Stimulated activated CD4-positive, alpha-beta T cell treated with anti-CD3 and anti-CD28 coated beads, Interleukin-12 subunit alpha, Interleukin-12 subunit beta, amount 100 ng/mL, for 4 hours (primary cell): Measurements from ENCODE around the gene CYP2W1.
"Not testable (repeated sequence)": the region's sequence is repeated elsewhere in the genome, so short reads cannot be mapped to it uniquely, and the experiment has no call there.

ENCODE experiments used
- DNase-seq: peaks from one replicate; pipeline ENCODE4 v3.0.0-alpha.2; 2020

CYP2W1 gene

GRCh38 chr7:951881-952547 lies 31.0 kb upstream of the CYP2W1 start:
- DNase-seq: no peak

- no peak for DNase-seq
Observed at GRCh38 chr7:952548-953441, 30.2 kb upstream of the CYP2W1 start.

GRCh38 chr7:953547-954327 lies 29.2 kb upstream of the CYP2W1 start:
- peak; percentile 23 for DNase-seq

DNA sequence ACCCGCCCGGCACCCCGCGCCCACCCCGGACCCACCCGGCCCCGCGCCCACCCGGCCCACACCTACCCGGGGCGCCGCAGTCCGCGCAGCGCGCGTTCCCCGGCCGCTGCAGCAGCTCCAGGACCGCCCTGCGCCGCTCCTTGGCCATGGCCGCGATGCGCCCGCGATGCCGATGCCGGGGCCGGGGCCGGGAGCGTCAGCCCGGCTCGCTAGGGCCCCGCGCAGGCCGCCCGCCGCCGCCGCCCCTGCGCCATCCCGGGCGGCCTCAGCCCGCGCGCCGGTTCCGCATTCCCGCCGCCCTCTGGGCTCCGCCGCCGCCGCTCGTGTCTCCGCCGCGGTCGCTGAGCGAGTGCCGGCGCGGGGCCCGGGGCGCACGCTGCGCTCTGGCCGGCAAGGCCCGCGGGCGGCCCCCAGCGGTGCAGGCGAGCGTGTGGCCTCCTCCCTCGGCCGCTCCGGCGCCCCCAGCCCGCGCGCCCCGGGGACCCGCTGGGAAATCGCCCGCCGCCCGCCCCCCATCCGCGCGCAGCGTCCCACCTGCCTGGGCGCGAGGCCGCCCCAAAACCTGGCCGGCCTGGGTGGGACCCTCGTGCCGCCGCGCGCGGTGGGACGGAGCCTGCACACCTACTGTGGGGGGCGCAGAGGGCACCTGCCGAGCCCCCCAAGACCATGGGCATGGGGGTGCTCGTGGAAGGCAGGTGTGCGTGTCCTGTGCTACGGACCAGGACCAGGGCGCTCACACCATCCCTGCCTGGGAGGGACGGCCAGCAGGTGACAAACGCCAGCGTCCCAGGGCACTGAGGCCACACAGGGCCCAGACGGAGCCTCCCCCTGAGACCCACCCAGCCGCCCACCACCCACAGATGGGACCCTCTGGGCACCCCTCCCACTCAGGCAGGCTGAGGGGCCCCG lies 28.4 kb upstream of the CYP2W1 start, which contains the start of gene ADAP1:
Gene ADAP1 (minus strand): TSS at position 351 of the 909 bp plus-strand sequence. CDS start 203 bp downstream, at position 148.
- DNase-seq: peak; percentile 63

GRCh38 chr7:956031-956430 lies 26.9 kb upstream of the CYP2W1 start:
- DNase-seq: no peak

DNA sequence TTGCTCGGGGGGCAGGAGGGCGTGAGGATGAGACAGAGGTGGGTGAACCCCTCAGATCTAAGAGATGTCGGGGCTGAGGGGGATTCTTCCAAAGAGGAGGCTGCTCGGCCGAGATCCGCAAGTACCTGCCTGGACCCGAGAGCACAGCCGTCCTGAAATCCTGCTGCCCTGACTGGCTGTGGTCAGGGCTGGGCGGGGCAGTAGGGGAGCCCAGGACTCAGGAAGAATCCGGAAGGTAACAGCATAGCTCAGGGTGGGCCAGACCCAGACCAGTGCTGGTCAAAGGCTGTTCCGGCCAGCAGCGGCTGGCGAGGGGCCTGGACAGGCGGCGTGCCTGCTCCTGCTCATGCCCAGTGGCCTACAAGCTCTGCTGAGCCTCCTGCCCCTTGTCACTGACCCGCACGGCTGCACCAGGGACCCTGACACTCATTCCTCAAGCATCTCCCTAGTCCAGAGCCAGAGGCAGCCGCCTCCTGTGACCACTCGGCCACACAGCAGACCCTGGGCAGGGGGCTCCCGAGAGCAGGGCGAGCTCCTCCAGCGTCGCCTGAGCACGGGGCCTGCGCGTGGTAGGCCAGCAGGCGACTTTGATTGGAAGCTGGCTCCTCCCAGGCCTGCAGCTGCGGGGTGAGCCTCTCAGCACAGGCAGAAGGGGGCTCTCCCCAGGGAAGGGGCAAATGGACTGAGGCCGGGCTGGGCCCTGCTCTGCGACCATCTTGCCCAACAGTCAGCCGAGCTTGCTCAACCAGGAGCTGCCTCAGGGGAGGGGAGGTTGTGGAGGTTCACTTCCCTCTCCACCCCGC lies 25.4 kb upstream of the CYP2W1 start:
- no peak for DNase-seq

DNA sequence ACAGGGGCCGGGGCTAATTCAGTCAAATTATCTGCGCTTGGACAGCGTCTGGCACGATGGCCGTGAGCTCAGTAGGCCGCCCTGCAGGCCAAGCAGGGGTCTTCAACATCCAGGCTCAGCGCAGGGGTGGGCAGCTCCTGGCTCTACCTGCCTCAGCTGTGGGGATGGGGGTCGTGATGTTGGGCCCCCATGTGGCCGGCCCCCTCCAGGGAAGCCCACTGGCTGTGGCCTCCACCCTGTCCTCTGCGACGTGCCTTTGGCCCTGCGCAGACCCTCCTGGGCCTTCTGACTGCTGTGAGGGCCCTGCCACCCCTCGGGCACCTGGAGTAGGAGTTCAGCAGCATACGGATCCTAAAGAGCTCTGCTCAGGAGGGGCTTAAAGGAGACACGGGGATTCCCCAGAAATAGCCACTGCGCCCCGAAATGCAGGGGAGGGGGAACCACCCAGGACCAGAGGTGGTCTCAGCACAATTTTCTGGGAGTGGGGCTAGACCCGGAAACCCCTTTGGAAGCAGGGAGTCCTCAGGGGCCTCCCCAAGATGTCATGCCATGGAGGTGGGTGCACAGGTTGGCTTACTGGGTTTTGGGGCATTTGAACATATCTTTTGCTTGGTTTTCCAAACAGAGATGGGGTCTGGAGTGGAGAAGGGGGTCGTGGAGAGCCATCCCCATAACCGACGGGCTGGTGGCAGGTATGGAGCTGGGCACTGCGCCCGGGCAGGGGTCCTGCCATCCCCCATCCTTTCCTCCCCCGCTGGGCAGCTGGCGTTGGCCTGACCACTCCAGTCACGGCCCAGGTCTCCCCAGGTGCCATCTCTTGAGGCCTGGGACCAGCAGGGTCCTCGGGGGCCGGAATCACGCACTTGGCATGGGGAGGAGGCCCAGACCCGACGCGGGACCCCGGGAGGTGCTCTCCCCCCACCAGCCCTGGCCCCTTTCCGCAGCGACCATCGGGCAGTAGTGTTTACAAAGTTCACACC lies 24.5 kb upstream of the CYP2W1 start:
- DNase-seq: no peak

GRCh38 chr7:959271-959670 lies 23.7 kb upstream of the CYP2W1 start:
- no peak for DNase-seq

GRCh38 chr7:959740-960139 lies 23.2 kb upstream of the CYP2W1 start:
- DNase-seq: not testable (repeated sequence)

- DNase-seq: no peak
Observed at GRCh38 chr7:960269-960871, 22.6 kb upstream of the CYP2W1 start.

DNA sequence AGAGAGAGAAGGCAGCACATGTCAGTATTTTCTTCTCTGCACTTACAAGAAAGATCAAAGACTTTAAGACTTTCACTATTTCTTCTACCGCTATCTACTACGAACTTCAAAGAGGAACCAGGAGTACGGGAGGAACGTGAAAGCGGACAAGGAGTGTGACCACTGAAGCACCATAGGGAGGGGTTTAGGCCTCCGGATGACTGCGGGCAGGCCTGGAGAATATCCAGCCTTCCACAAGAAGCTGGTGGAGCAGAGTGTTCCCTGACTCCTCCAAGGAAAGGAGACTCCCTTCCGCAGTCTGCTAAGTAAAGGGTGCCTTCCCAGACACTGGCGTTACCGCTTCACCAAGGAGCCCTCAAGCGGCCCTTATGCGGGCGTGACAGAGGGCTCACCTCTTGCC lies 22.0 kb upstream of the CYP2W1 start:
- DNase-seq: not testable (repeated sequence)

DNA sequence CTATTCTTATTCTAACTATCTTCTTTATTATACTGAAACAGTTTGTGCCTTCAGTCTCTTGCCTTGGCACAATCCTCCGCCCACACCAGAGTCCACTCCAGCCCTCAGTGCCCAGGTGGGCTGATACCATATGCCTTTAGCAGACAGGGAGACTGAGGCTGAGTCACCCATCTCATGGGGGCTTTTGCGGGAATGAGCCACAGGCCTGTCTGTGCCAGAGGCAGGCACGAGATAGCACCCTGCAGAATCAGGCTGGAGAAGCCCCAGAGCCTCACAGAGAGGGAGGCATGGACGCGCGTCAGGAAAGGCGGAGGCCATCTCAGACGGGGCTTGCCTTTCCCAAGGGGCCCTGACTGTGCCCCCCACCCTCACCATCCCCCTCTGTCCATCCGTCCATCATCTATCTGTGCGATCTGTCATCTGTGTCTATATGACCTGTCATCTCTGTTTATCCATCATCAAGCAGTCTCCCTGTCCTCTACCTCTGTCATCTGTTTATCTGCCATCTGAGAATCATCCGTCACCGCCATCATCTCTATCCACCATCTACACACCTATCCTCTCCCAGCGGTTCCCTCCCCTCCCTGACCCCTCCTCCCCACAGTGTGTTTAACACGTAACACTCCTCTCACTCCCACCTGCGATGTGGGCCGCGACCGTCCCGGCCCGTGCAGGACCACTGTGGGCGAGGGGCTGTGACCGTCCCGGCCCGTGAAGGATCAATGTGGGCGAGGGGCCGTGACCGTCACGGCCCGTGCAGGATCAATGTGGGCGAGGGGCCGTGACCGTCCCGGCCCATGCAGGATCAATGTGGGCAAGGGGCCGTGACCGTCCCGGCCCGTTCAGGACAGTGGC lies 21.2 kb upstream of the CYP2W1 start:
- no peak for DNase-seq

DNA sequence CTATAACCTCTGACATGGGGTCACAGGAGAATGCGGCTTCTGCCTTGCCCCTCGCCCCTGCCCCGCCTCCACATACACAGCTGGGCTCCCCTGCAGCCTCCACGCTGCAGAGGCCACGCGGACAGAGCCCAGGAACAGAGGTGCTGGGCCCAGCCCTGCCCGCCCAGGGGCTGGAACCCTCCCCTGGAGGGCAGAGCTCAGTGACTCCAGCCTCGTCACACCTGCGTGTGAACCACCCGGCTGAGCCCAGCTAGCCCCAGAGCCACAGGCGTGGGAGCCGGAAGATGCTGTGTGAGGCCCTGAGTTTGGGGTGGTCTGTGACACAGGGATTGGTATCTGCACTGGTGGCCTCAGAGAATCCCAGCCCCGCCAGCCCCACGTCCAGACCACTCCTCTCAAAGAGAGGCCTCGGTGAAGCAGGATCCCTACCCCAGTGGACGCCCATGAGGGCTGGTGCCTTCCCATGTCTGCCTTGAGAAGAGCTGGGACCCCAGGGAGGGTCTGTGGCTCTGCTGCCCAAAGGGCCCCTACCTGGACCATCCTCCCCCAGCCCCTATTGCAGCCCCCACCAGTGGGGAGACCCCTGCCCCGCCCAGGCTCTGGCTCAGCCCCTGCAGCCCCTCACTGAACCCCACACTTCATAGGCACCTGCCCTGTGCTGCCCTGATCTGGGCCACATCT lies 20.4 kb upstream of the CYP2W1 start:
- no peak for DNase-seq

DNA sequence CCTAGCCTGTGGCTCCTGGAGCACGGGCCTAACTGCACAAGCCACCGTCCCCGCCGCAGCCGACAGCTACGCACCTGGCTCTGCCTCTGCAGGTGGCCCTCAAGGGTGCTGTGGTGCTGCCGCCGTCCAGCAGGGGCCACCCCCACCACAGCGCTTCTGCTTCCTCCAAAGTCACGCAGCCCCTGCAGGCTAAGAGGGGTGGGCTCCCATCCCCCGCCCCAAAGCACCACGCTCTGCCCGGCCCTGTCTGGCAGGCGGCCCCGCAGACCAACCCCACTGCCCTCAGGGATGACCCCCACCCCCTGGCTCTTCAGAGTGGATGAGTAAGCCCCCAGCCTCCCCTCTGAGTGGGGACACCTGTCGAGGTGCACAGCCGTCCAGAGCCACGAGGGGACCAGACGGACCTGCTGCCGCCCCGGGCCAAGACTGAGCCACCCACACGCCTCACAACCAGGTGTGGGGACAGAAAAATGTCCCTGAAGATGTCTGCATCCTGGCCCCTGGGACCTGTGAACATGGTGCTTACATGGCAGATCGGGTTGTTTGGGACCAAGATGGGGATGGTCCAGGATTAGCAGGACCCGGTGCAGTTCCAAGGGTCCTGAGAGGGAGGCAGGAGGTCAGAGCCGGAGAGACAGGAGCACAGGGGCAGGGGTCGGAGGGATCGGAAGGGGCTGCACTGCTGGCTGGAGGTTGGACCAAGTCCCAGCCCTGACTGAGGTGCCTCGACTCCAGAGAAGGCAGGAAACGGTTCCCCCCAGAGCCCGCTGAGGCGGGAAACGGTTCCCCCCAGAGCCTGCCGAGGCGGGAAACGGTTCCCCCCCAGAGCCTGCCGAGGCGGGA lies 19.5 kb upstream of the CYP2W1 start:
- no peak for DNase-seq

DNA sequence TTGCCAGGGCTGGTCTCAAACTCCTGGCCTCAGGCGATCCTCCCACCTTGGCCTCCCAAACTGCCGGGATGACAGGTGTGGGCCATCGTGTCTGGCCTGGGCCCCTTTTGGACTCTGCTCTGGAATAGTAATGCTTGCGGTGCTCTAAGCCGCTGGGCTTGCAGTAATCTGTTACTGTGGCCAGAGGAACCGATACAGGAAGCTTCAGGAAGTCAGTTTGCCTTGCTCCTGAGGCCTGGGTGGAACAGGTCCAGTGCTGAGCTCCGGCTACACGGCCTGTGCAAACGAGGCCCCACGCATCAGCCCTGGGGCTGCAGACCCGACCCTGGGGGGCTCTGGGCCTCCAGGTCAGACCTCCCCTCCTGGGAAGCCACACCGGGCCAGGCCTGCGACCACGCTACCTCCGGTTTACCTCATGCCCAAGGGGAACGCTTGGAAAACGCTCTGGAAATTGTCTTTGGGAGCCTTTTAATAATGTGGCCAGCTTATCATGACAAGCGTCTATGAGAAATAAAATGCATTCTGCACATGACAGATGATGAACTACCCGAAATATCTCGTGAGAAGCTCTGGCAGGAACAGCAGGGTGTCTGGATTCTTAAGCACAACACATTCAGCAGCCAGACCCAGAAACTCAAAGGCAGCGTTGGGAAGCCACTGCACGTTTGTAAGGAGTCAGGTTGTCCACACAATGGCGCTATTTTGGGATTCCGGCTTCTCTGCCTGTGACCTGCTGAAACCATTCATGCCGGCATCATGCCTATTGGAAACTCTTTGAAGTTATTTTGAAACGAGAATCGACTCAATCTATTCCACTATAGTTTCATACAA lies 18.4 kb upstream of the CYP2W1 start:
- DNase-seq: no peak
